HG03457 (cell line): Measurements from ENCODE around the gene RNF10.
"Not testable (repeated sequence)": the region's sequence is repeated elsewhere in the genome, so short reads cannot be mapped to it uniquely, and the experiment has no call there.

Experiments
- ATAC-seq: cut with Tn5 transposase; IDR thresholded peaks from one replicate; pipeline ENCODE4 v1.9.1; 2021; ENCODE audit warnings: moderate number of reproducible peaks; ENCODE audit not compliant: unreplicated experiment

The RNF10 gene

GRCh38 chr12:120611534-120611933 is 77.4 kb downstream of the RNF10 start:
- not testable (repeated sequence) for ATAC-seq

- no peak for ATAC-seq
Observed at GRCh38 chr12:120614848-120615247, 80.7 kb downstream of the RNF10 start.

GRCh38 chr12:120617193-120617592 is 83.0 kb downstream of the RNF10 start:
- not testable (repeated sequence) for ATAC-seq

- ATAC-seq, result not testable (repeated sequence)
Observed at GRCh38 chr12:120617767-120618166, 83.6 kb downstream of the RNF10 start.

GRCh38 chr12:120618954-120619615 is 84.9 kb downstream of the RNF10 start:
- no peak for ATAC-seq

- ATAC-seq, result no peak
Observed at GRCh38 chr12:120620624-120621023, 86.5 kb downstream of the RNF10 start.

GRCh38 chr12:120625557-120626419 is 91.6 kb downstream of the RNF10 start:
- no peak for ATAC-seq
